GM19468 (cell line): ENCODE measurements around the gene PTPRK.
"Not testable (repeated sequence)": the region's sequence is repeated elsewhere in the genome, so short reads cannot be mapped to it uniquely, and the experiment has no call there.

ENCODE experiments used
- ATAC-seq: cut with Tn5 transposase; IDR thresholded peaks from one replicate; pipeline ENCODE4 v1.9.1; 2021; ENCODE audit warnings: mild to moderate bottlenecking, moderate library complexity, moderate number of reproducible peaks; ENCODE audit not compliant: unreplicated experiment; ENCODE audit errors: extremely low read depth

Gene PTPRK

GRCh38 chr6:128007658-128008057 is 512.7 kb downstream of the PTPRK start:
- no peak for ATAC-seq

DNA sequence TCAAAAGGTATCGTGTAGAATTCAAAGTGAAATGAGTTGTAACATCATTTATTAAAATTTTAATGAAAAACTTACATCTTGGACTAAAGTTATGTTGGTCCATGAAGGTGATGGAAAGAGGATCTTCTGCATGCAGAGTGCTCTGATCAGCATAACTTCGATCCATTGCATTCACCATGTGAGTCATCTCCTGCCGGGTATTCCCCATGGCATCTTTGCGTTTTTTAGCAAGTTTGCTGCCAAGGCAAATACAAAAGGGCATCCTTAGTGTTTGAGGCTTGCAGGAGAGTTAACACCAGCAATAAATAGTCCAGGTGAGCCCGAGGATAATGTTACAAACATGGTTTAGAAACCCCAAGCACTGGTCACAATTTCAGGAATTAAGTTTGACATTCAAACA is 515.4 kb downstream of the PTPRK start:
- ATAC-seq, result no peak

DNA sequence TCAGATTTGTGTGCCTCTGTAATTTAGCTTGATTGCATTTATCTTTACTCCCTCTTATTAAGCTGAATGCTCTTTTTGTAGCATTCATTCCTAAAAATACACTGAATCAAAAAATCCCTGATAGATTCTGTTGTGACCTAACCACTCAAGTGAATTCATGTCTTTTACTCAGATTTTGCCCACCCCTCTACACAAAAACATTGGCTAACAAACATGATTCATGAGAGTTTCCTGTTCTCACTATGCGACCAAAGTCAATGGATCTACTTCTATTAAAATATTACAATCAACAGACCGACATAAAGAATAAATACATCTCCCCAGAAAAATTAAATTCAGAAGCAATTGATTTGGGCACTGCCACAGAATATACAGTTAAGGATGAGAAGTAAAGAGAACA is 520.0 kb downstream of the PTPRK start:
- no peak for ATAC-seq

- no peak for ATAC-seq
These were observed 521.4 kb downstream of the PTPRK start for GRCh38 chr6:127998985-127999384.

- ATAC-seq, result no peak
These were observed 522.8 kb downstream of the PTPRK start for GRCh38 chr6:127997496-127998164.

- no peak for ATAC-seq
These were observed 523.5 kb downstream of the PTPRK start for GRCh38 chr6:127996925-127997324.

- ATAC-seq, result no peak
These were observed 528.3 kb downstream of the PTPRK start for GRCh38 chr6:127992144-127992543.

DNA sequence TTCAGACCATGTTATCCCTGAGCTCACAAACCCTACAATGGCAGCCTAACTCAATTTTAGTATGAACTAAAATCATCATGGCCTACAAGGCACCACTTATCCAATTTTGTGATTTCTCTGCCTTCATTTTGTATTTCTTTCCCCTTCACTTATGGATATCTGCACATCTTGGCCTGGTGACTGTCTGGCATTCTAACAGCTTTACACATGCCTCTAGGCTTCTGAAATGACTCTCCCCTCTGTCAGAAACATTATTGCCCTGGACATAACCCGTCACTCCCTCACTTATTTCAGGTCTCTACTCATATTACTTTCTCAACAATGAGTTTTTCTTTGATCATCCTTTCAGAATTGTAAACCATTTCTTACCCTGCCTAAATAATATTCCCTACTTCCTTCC is 530.3 kb downstream of the PTPRK start:
- ATAC-seq, result no peak

- no peak for ATAC-seq
These were observed 539.4 kb downstream of the PTPRK start for GRCh38 chr6:127980996-127981395.

- ATAC-seq, result not testable (repeated sequence)
These were observed 542.2 kb downstream of the PTPRK start for GRCh38 chr6:127978185-127978584.

DNA sequence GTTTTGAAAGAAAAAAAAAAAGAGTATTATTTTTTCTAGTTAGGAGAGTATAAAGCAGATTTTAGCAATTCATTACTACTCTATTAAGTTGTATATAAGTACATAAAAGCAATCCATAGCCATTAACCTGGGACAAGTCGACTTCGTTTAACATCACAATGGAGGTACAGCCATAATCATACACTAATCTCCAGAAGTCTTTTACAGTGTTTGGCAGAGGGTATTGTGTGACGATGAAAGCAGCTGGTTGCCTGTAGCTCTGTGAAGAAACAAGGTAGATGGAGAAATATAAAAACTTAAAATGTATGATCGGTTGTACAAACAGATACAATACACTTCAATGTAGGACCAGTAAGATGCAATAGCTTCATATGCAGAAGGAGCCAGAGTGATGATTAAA is 543.6 kb downstream of the PTPRK start:
- no peak for ATAC-seq

DNA sequence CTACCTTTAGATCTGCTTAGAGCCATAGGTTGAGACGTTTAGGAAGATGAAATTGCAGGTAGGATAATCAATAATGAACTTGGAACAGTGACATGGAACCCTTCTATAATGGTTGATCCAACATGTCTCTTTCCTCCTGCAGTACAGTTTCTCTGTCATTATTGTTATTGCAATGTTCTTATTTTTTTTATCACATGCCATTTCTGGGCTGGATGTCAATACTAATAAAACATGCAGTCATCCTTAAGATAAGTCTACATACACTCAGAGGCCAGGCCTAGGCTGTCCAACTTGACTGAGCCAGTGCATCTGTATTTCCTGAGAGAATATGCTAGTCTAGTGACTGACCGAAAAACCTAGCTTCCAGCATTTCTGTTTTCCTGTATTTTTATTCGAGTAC is 544.3 kb downstream of the PTPRK start:
- ATAC-seq, result no peak

DNA sequence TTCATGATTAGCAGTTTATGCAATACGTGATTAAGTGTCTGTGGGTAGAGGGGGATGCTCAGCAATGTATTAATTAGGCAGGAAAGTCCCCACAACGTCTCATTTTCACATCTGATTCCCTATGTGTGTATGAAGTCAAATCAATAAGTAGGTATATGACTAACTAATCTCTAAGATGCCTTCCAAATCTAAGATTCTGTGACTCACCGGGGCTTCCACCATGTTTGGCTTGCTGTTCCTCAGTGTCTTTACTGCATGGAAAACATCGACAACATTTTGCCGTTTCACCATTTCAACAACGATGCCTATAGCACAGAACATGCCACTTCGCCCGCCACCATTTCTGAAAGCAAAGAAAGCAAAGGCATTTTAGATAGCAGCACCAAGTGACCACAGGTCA is 547.6 kb downstream of the PTPRK start:
- ATAC-seq, result no peak

DNA sequence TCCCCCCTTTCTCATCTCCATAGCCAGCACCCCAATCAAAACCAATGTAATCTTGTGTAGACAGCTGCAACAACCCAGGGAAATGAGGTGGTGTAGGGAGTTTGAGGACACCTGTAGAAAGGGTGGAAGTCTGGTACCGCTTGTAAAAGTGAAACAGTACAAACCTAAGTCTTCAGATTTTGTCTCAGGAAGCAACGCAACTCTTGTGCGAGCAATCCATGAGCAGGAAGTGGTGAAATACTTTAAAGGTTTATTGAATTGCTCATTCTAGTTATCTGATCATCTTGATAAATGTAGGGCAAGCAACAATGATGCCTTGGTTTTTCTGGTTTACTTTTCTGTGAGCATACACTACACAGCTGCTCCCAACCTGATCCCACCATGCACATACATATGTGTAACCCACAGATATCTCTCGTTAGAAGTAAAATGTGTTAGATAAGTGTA is 548.4 kb downstream of the PTPRK start:
- no peak for ATAC-seq

GRCh38 chr6:127971386-127971785 is 549.0 kb downstream of the PTPRK start:
- no peak for ATAC-seq

GRCh38 chr6:127969701-127970100 is 550.7 kb downstream of the PTPRK start:
- ATAC-seq, result no peak

DNA sequence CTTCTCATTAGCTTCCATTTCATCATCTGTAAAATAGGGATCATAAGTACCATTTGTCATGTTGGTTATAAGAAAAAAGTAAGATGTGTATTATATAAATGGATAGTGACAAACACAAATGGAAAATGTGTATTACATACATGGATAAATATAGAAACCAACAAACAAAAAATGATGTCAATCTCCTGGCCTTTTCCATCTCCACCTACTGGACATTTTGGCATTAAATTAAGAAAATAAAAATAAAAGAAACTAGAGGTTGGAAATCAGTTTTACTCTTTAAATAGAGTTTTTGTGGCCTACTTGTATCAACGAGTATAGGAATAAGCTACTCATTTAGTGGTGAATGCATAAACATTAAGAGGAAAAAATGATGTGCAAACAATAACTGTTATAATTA is 552.0 kb downstream of the PTPRK start:
- no peak for ATAC-seq

GRCh38 chr6:127967708-127968107 is 552.7 kb downstream of the PTPRK start:
- ATAC-seq, result no peak

DNA sequence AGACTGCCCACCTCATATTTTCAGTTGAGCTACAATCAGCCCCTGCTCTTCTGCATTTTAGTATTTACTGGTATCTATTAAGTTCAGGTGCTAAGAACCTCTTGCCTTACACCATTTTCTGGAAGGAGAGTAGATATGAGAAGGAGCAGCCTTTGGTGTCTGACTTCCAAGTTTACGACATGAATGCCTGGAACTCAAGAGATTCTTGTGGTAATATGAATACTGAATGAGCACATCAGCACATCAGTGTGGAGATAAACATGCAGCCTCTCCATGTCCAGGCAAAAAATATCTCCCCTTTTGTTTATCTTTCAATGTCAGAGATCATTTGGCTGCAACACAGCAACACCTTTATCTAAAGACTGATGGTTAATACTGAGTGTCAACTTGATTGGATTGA is 553.8 kb downstream of the PTPRK start:
- no peak for ATAC-seq

DNA sequence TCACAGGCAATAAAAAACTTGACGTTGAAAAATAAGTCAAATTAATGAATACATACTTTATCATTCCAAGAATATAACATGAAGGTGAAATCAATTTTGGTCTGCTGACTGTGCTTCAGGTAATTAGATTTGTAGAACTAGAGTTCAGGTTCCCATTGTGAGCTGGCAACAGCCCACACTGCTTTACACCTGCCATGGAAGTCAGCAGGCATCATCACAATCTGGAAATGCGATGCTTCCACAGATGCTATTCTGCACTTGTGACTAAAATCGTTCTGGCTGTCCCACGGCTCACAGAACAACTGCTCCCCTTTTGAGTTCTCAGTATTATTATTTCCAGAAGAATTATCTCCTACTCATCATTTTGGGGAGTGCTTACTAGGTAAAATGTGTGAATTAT is 556.9 kb downstream of the PTPRK start:
- ATAC-seq, result no peak

GRCh38 chr6:127959869-127960268 is 560.5 kb downstream of the PTPRK start:
- ATAC-seq, result no peak

- ATAC-seq, result no peak
These were observed 563.4 kb downstream of the PTPRK start for GRCh38 chr6:127956956-127957355.
